Sigmoid colon (tissue), 7 donors: Measurements from ENCODE around the gene SP6. TPM values are rescaled to one million over a fixed set of nuclear protein-coding genes. Genes with fewer than 3 reads are reported as not detected.

ENCODE experiments used
- DNase-seq: peaks from one replicate; pipeline ENCODE4 v3.0.0-alpha.2; 2019
- H3K27ac ChIP-seq, 4 donors: fragments of 200-600 bp; sonication (generic); one replicate each; pipeline ENCODE4 v1.5.1; 2016 to 2019; ENCODE audit warnings: mild to moderate bottlenecking in 1 of 4
- H3K27me3 ChIP-seq, 3 donors: fragments of 200-600 bp; sonication (generic); one replicate each; pipeline ENCODE4 v1.5.1; 2019; ENCODE audit warnings: mild to moderate bottlenecking in 1 of 3
- H3K36me3 ChIP-seq, 4 donors: fragments of 200-600 bp; sonication (generic); one replicate each; pipeline ENCODE4 v1.5.1; 2016 to 2019
- H3K4me1 ChIP-seq, 4 donors: fragments of 200-600 bp; sonication (generic); one replicate each; pipeline ENCODE4 v1.5.1; 2017 to 2019
- H3K4me3 ChIP-seq, 4 donors: fragments of 200-600 bp; sonication (generic); one replicate each; pipeline ENCODE4 v1.5.1; 2017 to 2019; ENCODE audit warnings: mild to moderate bottlenecking in 2 of 4, moderate library complexity in 1 of 4
- H3K9me3 ChIP-seq, 4 donors: fragments of 200-600 bp in 3 of 4; sonication (generic) in 3 of 4; one replicate each; pipeline versions ENCODE4 v1.5.1 to v1.6.1; 2013 to 2019
- EP300 ChIP-seq, 4 donors: sonication (generic); formaldehyde crosslinking; IDR thresholded peaks; one replicate each; pipeline ENCODE4 v1.6.1; 2017; ENCODE audit warnings: antibody characterized with exemption in 4 of 4
- POLR2A ChIP-seq, 2 donors: fragments of 450-650 bp; IDR thresholded peaks; one replicate each; pipeline ENCODE4 v1.6.1; 2016; ENCODE audit warnings: antibody characterized with exemption in 2 of 2, mild to moderate bottlenecking in 2 of 2, moderate library complexity in 2 of 2
- POLR2AphosphoS5 ChIP-seq, 4 donors: sonication (generic); formaldehyde crosslinking; IDR thresholded peaks; one replicate each; pipeline ENCODE4 v1.6.1; 2017; ENCODE audit warnings: antibody characterized with exemption in 4 of 4
- WGBS, 2 donors: extraction: QIAGEN DNeasy Blood & Tissue Kit; methylation state at CpG; one replicate each; pipeline ENCODE4 v1.1.7; 2013; 5-methylcytosine and 5-hydroxymethylcytosine counted together
- intact Hi-C: fragments of 100-400 bp; cut with DNase I; formaldehyde crosslinking; loops from one replicate; pipeline ENCODE4 v1.15.1; 2023
- polyA plus RNA-seq, 3 donors: library from polyadenylated mRNA; stranded (reverse); fragments of 200-250 nt; gene quantifications; one replicate each; pipeline ENCODE4 v1.2.3, GENCODE V29; 2013
- total RNA-seq, 4 donors: library from RNA; depleted of rRNA; stranded (reverse); fragments of >200 nt; gene quantifications; one replicate each; pipeline ENCODE4 v1.1.0, GENCODE V29; 2016
- TF ChIP-seq, protein P1 (sequence below), 4 experiments: fragments of 450-650 bp in 3 of 4; fragments of 200-600 bp in 1 of 4; IDR thresholded peaks; one replicate each; pipeline ENCODE4 v1.5.1; 2016 to 2019; ENCODE audit warnings: antibody characterized with exemption in 4 of 4, mild to moderate bottlenecking in 3 of 4, moderate library complexity in 2 of 4
- donor health status: healthy with polysubstance abuse.
- donor health status: Bipolar disorder and iron deficiency.
- donor health status: healthy.

SP6 gene
- total and polyA plus RNA-seq, 7 donors, result 0.16 to 18.8 (median 2.3) TPM; not detected in 3

DNA sequence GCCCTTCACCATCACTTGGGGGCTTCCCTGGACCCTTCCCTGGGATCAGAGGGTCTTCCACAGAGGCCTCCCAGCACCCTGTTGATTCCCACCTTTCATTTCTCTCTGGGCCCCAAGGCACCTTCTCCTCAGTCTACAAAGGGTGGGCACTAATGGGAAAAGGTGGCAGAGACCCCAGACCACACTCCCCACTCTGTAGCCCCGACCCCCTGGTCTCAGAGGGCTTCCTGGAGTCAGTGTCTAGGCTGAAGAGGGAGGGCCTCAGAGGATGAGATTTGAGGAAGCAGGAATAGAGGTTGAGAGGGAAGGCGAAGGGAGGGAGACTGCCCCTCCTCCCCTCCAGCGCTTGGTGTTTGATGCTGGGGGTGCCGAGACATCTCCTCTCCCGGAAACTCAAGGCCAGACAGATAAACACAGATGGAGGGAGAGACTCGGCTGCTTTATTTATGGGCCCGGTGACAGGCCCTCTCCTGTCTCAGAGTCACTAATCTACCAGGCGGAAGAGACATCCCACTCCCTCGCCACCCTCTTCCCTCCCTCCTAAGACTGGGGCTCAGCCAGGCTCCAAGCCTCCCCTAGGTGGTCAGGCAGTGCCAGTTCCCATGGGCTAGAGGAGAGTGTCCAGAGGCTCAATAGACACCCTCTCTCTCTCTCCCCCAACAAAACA is 26.5 kb upstream of the SP6 start:
- peaks cover 3 to 42% (median 29%) of the 10 kb centered on the region in 3 donors for H3K27me3 ChIP-seq
- no peak overlapping the region for H3K27ac ChIP-seq
- peaks cover 0 to 8% (median under 1%) of the 10 kb centered on the region in 4 donors for H3K4me1 ChIP-seq
- DNase-seq, result no peak
- WGBS, 2 donors, result 60 to 80% methylated on average over 9 of the region's 9 CpGs
- no peaks in the 10 kb centered on the region for H3K36me3 ChIP-seq
- intact Hi-C loops, result no loop called here
- H3K4me3 ChIP-seq, result no peak overlapping the region
- TF ChIP-seq EP300 (IDR thresholded peaks at IDR 0.05), result no peak
- TF ChIP-seq, protein P1, sequence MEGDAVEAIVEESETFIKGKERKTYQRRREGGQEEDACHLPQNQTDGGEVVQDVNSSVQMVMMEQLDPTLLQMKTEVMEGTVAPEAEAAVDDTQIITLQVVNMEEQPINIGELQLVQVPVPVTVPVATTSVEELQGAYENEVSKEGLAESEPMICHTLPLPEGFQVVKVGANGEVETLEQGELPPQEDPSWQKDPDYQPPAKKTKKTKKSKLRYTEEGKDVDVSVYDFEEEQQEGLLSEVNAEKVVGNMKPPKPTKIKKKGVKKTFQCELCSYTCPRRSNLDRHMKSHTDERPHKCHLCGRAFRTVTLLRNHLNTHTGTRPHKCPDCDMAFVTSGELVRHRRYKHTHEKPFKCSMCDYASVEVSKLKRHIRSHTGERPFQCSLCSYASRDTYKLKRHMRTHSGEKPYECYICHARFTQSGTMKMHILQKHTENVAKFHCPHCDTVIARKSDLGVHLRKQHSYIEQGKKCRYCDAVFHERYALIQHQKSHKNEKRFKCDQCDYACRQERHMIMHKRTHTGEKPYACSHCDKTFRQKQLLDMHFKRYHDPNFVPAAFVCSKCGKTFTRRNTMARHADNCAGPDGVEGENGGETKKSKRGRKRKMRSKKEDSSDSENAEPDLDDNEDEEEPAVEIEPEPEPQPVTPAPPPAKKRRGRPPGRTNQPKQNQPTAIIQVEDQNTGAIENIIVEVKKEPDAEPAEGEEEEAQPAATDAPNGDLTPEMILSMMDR (IDR thresholded peaks at IDR 0.05), result no peak
- TF ChIP-seq POLR2AphosphoS5 (IDR thresholded peaks at IDR 0.05), result no peak
- TF ChIP-seq POLR2A (IDR thresholded peaks at IDR 0.05), result no peak
- no peaks in the 10 kb centered on the region for H3K9me3 ChIP-seq

DNA sequence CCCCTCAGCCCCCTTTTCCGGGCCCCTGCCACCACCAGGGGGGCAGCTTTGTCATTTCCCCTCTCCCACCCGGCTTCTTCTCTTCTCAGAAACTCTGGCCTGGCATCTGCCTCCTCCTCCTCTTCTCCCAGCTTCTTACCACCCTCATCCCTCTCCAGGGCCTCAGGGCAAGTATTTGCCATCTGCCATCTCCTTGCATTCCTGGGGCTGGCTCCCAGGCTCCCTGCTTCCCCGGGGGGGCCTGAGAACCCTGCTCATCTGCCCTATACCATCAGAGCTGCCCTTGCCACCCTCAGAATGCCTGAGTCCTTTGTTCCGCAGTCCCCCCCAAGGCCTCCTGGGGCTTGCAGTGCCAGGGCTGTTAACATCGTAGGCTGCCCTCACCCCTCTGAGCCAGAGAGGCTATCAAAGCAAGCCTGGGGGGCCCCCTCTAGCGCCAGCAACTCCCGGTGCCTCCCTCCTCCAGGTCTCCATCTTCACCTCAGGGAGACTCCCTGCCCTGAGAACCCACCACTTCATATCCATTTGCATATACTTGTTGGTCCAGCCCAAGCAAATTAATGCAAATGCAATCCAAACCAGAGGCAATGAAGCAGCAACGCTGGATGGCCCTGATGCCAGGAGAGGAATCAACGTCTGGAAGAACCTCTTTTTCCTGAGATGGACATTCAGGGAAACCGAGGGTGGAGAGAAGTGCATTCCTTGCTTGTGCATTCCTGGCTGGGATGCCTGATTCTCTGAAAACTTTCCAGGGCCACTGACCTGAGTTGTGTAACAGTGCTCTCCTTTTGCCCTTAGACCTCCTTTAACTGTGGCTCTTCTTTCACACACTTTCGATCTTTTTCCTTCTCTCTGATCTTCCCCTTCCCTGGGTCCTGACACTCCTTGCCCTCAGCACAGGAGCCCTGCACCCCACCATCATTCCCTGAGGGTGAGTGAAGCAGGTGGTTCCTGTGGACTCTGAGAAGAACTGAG is 24.3 kb upstream of the SP6 start:
- intact Hi-C loops, result no loop called here
- Histone ChIP-seq H3K9me3 (no peaks in the 10 kb centered on the region), H3K27me3 (peaks cover 7 to 64% (median 40%) of the 10 kb centered on the region in 3 donors), H3K4me1 (peaks cover 0 to 6% (median 2%) of the 10 kb centered on the region in 4 donors), H3K36me3 (no peaks in the 10 kb centered on the region), H3K4me3 (no peak overlapping the region), H3K27ac (no peak overlapping the region)
- DNase-seq, result no peak
- 67 to 75% methylated on average over 11 of the region's 11 CpGs for WGBS, 2 donors
- no peak for TF ChIP-seq POLR2AphosphoS5 (IDR thresholded peaks at IDR 0.05)
- TF ChIP-seq POLR2A (IDR thresholded peaks at IDR 0.05), result no peak
- TF ChIP-seq, protein P1 (IDR thresholded peaks at IDR 0.05), result no peak
- TF ChIP-seq EP300 (IDR thresholded peaks at IDR 0.05), result no peak

DNA sequence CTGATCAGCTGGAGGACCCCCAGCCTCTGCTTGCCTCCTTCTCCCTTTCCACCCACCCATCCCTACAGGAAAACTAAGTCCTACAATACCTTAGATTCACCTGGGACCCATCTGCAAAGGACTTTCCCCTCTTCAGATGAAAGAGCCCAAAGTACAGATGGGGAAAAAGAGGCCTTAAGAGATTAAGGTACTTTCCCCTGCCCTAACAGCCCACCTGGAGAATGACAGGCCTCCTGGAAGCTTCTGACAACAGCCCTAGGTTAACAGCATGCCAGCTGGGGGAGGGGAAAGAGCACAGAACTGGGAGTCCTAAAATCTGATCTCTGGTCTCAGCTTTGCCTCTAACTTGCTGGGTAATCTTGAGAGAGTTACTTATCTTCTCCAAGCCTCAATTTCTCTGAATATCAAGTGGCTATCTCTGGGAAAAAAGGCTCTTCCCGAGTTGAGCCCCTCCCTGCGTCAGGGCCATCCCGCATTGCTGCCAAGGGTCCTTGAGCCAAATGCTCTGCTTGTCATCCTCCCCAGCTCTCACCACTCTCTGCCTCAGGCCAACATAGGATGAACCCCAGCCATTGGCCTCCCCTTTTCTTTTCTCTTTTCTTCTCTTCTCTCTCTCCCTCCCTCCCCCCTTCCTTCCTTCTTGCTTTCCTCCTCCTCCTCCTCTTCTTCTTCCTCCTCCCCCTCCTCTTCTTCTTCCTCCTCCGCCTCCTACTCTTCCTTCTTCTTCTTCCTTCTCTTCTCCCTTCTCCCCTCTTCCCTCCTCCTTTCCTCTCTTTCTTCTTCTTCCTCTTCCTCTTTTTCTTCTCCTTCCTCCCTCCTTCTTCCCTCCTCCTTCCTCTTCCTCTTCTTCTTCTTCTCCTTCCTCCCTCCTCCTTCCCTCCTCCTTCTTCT is 22.5 kb upstream of the SP6 start:
- H3K4me1 ChIP-seq, result peaks cover 0 to 6% (median 2%) of the 10 kb centered on the region in 4 donors
- peaks cover 7 to 82% (median 47%) of the 10 kb centered on the region in 3 donors for H3K27me3 ChIP-seq
- no peak for DNase-seq
- H3K9me3 ChIP-seq, result no peaks in the 10 kb centered on the region
- 68 to 78% methylated on average over 4 of the region's 4 CpGs for WGBS, 2 donors
- no peak overlapping the region for H3K4me3 ChIP-seq
- intact Hi-C loops, result no loop called here
- no peaks in the 10 kb centered on the region for H3K36me3 ChIP-seq
- no peak overlapping the region for H3K27ac ChIP-seq
- TF ChIP-seq POLR2A (IDR thresholded peaks at IDR 0.05) (no peak), EP300 (IDR thresholded peaks at IDR 0.05) (no peak), POLR2AphosphoS5 (IDR thresholded peaks at IDR 0.05) (no peak)
- TF ChIP-seq, protein P1 (IDR thresholded peaks at IDR 0.05), result no peak

DNA sequence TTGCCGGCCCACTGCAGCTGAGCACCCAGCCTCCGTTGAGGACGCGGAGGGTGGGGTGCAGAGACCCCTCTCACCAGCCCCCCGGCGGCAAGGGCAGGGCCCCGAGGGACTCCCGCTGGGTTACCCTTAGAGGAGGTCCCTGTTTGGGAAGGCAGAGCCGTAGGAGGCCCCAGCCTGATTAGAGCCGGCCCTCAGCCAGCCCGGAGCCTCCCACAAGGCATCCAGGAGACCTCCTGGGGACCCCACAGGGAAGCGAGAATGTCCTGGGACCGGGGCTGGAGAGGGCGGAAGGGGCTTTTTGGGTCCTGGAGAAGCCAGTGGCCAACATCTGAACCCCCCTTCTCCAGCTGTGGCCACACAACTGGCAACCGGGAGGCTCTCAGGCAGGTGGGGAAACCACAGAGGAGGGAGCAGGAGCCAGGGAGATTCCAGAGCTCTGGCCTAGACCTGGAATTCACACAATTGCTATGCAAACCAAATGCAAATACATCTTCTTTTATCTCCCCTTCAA is 21.7 kb upstream of the SP6 start:
- Histone ChIP-seq H3K4me3 (no peak overlapping the region), H3K4me1 (peaks cover 0 to 6% (median 2%) of the 10 kb centered on the region in 4 donors), H3K36me3 (no peaks in the 10 kb centered on the region), H3K27ac (no peak overlapping the region), H3K9me3 (no peaks in the 10 kb centered on the region), H3K27me3 (peaks cover 7 to 83% (median 47%) of the 10 kb centered on the region in 3 donors)
- no peak for DNase-seq
- WGBS, 2 donors, result 63 to 76% methylated on average over 15 of the region's 15 CpGs
- intact Hi-C loops, result no loop called here
- TF ChIP-seq POLR2A (IDR thresholded peaks at IDR 0.05), result no peak
- TF ChIP-seq, protein P1 (IDR thresholded peaks at IDR 0.05), result no peak
- TF ChIP-seq POLR2AphosphoS5 (IDR thresholded peaks at IDR 0.05), result no peak
- no peak for TF ChIP-seq EP300 (IDR thresholded peaks at IDR 0.05)
